Neural crest cell (in vitro differentiated cells): ENCODE data around the gene ZCCHC7. TPM values are rescaled to one million over a fixed set of nuclear protein-coding genes. Genes with fewer than 3 reads are reported as not detected.
A peak's percentile ranks its signal among the peaks of the same experiment; 100 is the strongest.

Experiments
- DNase-seq: peaks from one replicate; pipeline ENCODE4 v3.0.0; 2021; ENCODE audit warnings: low read depth, mixed read lengths, low spot score
- H3K27ac Mint-ChIP-seq: one replicate; pipeline ENCODE4 v1.8.0; 2021; ENCODE audit warnings: mild to moderate bottlenecking, mixed read lengths; ENCODE audit not compliant: unreplicated experiment
- H3K27me3 Mint-ChIP-seq: 2 replicates; pipeline ENCODE4 v1.8.0; 2021; ENCODE audit warnings: low read depth, mild to moderate bottlenecking, mixed read lengths
- H3K36me3 Mint-ChIP-seq: 2 replicates; pipeline ENCODE4 v1.8.0; 2021; ENCODE audit warnings: low read depth, mild to moderate bottlenecking, mixed read lengths
- H3K4me1 Mint-ChIP-seq: 2 replicates; pipeline ENCODE4 v1.8.0; 2021; ENCODE audit warnings: mixed read lengths
- H3K4me3 Mint-ChIP-seq: one replicate; pipeline ENCODE4 v1.8.0; 2021; ENCODE audit warnings: mild to moderate bottlenecking, mixed read lengths
- H3K9me3 Mint-ChIP-seq: 2 replicates; pipeline ENCODE4 v1.8.0; 2021; ENCODE audit warnings: mixed read lengths
- total RNA-seq: library from RNA; stranded (reverse); gene quantifications from 2 replicates; pipeline ENCODE4 v1.2.1, GENCODE V29; 2021
- TF ChIP-seq, protein P1 (sequence below): fragments of 200-600 bp; sonication (generic); conservative IDR thresholded peaks from 2 replicates; pipeline ENCODE4 v1.5.0; 2021; ENCODE audit warnings: antibody characterized with exemption, mild to moderate bottlenecking

Gene ZCCHC7
- total RNA-seq, 1 donor from 2014 or later: 21.6 TPM

DNA sequence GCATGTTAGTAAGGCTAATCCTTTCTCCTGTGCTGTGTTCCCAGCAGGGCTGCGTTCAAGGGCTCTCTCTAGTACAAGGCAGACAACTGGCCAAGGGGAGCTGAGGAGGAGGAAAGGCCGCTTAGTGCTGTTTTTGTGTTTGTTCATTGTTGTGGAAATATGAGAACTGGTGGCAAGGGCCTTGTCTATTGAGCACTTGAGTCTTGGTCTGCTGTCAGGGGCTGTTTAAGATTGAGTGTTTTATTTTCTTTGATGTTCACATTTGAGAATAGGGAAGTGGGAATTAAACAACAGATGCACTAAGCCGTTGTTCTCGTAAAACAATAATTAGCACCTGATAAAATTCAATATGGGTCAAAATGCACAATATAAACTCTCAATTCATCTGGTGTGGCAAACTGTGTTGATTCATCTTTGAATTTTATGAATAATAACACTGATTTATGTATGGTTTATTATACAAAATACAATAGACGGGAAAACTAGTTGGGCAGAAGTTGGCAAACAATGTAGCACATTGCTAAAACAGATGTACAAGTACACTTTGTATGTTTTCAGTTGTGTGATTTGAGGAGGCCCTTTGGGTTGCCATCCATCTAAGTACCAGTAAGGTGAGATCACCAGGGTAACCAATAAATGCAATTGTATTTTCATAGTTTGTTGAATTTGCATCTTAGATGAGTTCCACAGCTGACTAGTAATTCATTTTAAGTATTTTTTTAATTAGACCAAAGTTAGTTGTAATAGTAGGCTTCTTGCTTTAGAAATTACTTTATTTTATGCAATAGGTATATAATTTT, 204.5 kb downstream of the ZCCHC7 start:
- Mint-ChIP-seq H3K4me3 (peak overlapping the region; percentile 25), H3K36me3 (peaks cover 7% of the 10 kb centered on the region), H3K4me1 (peaks cover 38% of the 10 kb centered on the region), H3K27me3 (no peaks in the 10 kb centered on the region), H3K27ac (peak overlapping the region; percentile 1), H3K9me3 (peaks cover 4% of the 10 kb centered on the region)
- TF ChIP-seq, protein P1, sequence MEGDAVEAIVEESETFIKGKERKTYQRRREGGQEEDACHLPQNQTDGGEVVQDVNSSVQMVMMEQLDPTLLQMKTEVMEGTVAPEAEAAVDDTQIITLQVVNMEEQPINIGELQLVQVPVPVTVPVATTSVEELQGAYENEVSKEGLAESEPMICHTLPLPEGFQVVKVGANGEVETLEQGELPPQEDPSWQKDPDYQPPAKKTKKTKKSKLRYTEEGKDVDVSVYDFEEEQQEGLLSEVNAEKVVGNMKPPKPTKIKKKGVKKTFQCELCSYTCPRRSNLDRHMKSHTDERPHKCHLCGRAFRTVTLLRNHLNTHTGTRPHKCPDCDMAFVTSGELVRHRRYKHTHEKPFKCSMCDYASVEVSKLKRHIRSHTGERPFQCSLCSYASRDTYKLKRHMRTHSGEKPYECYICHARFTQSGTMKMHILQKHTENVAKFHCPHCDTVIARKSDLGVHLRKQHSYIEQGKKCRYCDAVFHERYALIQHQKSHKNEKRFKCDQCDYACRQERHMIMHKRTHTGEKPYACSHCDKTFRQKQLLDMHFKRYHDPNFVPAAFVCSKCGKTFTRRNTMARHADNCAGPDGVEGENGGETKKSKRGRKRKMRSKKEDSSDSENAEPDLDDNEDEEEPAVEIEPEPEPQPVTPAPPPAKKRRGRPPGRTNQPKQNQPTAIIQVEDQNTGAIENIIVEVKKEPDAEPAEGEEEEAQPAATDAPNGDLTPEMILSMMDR: no peak
- peak; percentile 19 for DNase-seq

DNA sequence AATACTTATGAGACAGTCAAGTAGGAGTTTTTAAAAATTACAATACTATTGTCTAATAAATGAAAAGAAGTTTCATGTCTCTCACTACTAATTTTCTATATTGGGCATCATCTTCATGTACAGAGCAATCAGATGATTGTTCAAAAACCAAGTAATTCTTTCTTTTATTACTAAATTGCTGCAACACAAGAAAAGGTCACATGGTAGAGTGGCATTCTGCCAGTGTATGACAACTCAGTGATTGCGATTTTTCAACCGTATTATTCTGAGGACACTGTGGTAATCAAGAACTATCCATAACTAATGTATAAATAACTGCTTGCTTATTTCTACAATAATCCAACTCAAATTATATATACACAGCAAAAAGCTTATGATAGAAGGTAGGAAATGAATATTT, 205.4 kb downstream of the ZCCHC7 start:
- Mint-ChIP-seq H3K4me3 (no peak overlapping the region), H3K9me3 (no peaks in the 10 kb centered on the region), H3K27ac (no peak overlapping the region), H3K36me3 (peaks cover 2% of the 10 kb centered on the region), H3K4me1 (peaks cover 41% of the 10 kb centered on the region), H3K27me3 (no peaks in the 10 kb centered on the region)
- TF ChIP-seq, protein P1: no peak
- no peak for DNase-seq

DNA sequence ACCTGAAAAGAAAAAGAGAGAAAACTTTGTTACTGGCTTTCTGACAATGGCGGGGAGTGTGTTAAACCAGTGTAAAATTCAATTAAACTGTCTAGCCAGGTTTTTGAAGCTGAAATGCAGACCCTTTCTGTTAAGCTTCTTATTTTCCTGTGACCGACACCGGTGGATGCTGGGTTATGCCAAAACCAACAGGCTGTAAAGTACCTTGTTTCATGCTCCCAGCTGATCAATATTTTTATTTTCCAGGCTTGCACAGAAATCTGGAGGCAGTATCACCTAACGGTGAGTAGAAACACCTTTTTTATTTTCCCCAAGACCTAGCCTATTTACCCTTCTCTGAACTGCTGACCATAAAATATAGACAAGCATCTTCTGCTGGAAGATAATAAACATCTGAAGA, 207.2 kb downstream of the ZCCHC7 start:
- Mint-ChIP-seq H3K27ac (peak overlapping the region; percentile 22), H3K4me1 (peaks cover 42% of the 10 kb centered on the region), H3K4me3 (no peak overlapping the region), H3K27me3 (no peaks in the 10 kb centered on the region), H3K9me3 (no peaks in the 10 kb centered on the region), H3K36me3 (no peaks in the 10 kb centered on the region)
- DNase-seq: no peak
- TF ChIP-seq, protein P1: no peak

GRCh38 chr9:37328556-37329227, 208.3 kb downstream of the ZCCHC7 start:
- Mint-ChIP-seq H3K27ac (no peak overlapping the region), H3K4me1 (peaks cover 32% of the 10 kb centered on the region), H3K27me3 (no peaks in the 10 kb centered on the region), H3K4me3 (no peak overlapping the region), H3K36me3 (no peaks in the 10 kb centered on the region), H3K9me3 (no peaks in the 10 kb centered on the region)
- TF ChIP-seq, protein P1: no peak
- no peak for DNase-seq

DNA sequence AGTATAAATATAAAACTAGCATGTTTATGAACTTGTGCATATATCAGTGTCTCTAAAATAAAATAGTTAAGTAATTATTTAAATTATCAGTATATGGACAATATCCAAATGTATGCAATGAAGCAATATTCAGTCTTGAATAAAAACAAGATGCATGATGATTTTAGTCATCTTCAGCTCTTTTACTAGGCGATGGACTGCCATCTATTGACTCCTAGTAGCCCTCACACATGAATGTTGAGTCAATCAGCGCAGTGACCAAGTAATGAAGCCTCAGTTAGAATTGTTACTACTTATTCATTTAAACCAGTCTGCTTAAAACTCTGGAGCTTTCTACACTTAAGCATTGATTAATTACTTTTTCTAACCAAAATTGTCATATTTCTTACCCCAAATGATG, 209.2 kb downstream of the ZCCHC7 start:
- Mint-ChIP-seq H3K27me3 (no peaks in the 10 kb centered on the region), H3K4me3 (no peak overlapping the region), H3K4me1 (peaks cover 23% of the 10 kb centered on the region), H3K9me3 (no peaks in the 10 kb centered on the region), H3K36me3 (no peaks in the 10 kb centered on the region), H3K27ac (no peak overlapping the region)
- DNase-seq: no peak
- TF ChIP-seq, protein P1: peak; percentile 52
